ENCODE data around the gene MED16. TPM values are rescaled to one million over a fixed set of nuclear protein-coding genes. Genes with fewer than 3 reads are reported as not detected.

Gene MED16
- total and polyA plus RNA-seq, 2 donors (not counting 1 experiment from before 2014, with no cell fraction given), result 19.3 to 35.0 TPM

GRCh38 chr19:876780-877314, 16.1 kb downstream of the MED16 start:
- no peak overlapping the region for H3K9ac ChIP-seq (ENCODE audit: insufficient read depth, low read length)
- H3K9me3 ChIP-seq (ENCODE audit: control insufficient read depth, insufficient read depth, low read depth, low read length), result no peaks in the 10 kb centered on the region
- no peak for TF ChIP-seq EZH2 (IDR thresholded peaks at IDR 0.05; ENCODE audit: low read length, missing control alignments)
- TF ChIP-seq, protein P1, sequence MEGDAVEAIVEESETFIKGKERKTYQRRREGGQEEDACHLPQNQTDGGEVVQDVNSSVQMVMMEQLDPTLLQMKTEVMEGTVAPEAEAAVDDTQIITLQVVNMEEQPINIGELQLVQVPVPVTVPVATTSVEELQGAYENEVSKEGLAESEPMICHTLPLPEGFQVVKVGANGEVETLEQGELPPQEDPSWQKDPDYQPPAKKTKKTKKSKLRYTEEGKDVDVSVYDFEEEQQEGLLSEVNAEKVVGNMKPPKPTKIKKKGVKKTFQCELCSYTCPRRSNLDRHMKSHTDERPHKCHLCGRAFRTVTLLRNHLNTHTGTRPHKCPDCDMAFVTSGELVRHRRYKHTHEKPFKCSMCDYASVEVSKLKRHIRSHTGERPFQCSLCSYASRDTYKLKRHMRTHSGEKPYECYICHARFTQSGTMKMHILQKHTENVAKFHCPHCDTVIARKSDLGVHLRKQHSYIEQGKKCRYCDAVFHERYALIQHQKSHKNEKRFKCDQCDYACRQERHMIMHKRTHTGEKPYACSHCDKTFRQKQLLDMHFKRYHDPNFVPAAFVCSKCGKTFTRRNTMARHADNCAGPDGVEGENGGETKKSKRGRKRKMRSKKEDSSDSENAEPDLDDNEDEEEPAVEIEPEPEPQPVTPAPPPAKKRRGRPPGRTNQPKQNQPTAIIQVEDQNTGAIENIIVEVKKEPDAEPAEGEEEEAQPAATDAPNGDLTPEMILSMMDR (conservative IDR thresholded peaks at IDR 0.05 in 1 of 2, IDR thresholded peaks at IDR 0.05 in 1 of 2; ENCODE audit: low read depth in 1 of 2, low read length in 2 of 2), result no peak
- DNase-seq (ENCODE audit: low read depth in 2 of 2), result no peak
- H4K20me1 ChIP-seq (ENCODE audit: control insufficient read depth, extremely low read depth, insufficient read depth, low read length), result no peaks in the 10 kb centered on the region
- H3K27me3 ChIP-seq (ENCODE audit: control insufficient read depth, insufficient read depth, low read length), result no peaks in the 10 kb centered on the region
- H2AFZ ChIP-seq (ENCODE audit: low read length), result no peak overlapping the region
- no peaks in the 10 kb centered on the region for H3K79me2 ChIP-seq (ENCODE audit: control insufficient read depth, insufficient read depth, low read length)
- no peak overlapping the region for H3K4me3 ChIP-seq (replicated peaks in 1 of 4; ENCODE audit: control extremely low read depth in 1 of 4, insufficient read depth in 1 of 4, low read depth in 3 of 4, low read length in 4 of 4)
- H3K4me2 ChIP-seq (ENCODE audit: extremely low read depth, insufficient read depth, low read length), result no peak overlapping the region
- H3K27ac ChIP-seq (ENCODE audit: insufficient read depth, low read length), result no peak overlapping the region
- peaks cover 32% of the 10 kb centered on the region for H3K36me3 ChIP-seq (ENCODE audit: control insufficient read depth, insufficient read depth, low read length)
- no peaks in the 10 kb centered on the region for H3K4me1 ChIP-seq (ENCODE audit: control insufficient read depth, extremely low read depth, insufficient read depth, low read length)

DNA sequence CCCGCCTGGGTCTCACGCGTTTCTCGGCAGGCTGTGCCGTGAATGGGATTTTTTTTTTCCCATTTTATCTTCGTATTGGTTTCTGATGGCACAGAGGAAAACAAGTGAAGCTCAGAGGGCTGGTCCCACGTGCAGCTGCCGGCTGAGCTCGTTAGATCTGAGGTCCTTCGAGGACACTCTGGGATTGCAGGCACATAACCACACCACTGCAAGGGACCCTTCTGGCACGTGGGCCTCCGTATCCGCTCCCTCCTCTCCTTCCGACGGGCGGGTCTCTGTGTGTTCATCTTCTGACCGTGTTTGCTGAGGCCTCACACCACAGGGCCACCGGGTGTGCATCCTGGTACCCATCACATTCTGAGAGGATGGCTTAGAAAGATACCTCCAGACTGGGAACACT, 16.9 kb downstream of the MED16 start:
- Histone ChIP-seq H3K9me3 (ENCODE audit: control insufficient read depth, insufficient read depth, low read depth, low read length) (no peaks in the 10 kb centered on the region), H2AFZ (ENCODE audit: low read length) (no peak overlapping the region), H3K9ac (ENCODE audit: insufficient read depth, low read length) (no peak overlapping the region), H3K27ac (ENCODE audit: insufficient read depth, low read length) (no peak overlapping the region), H3K4me2 (ENCODE audit: extremely low read depth, insufficient read depth, low read length) (no peak overlapping the region), H3K36me3 (ENCODE audit: control insufficient read depth, insufficient read depth, low read length) (peaks cover 26% of the 10 kb centered on the region), H3K27me3 (ENCODE audit: control insufficient read depth, insufficient read depth, low read length) (no peaks in the 10 kb centered on the region), H3K4me3 (replicated peaks in 1 of 4; ENCODE audit: control extremely low read depth in 1 of 4, insufficient read depth in 1 of 4, low read depth in 3 of 4, low read length in 4 of 4) (no peak overlapping the region), H4K20me1 (ENCODE audit: control insufficient read depth, extremely low read depth, insufficient read depth, low read length) (no peaks in the 10 kb centered on the region), H3K4me1 (ENCODE audit: control insufficient read depth, extremely low read depth, insufficient read depth, low read length) (no peaks in the 10 kb centered on the region), H3K79me2 (ENCODE audit: control insufficient read depth, insufficient read depth, low read length) (no peaks in the 10 kb centered on the region)
- DNase-seq (ENCODE audit: low read depth in 2 of 2), result no peak
- TF ChIP-seq, protein P1 (conservative IDR thresholded peaks at IDR 0.05 in 1 of 2, IDR thresholded peaks at IDR 0.05 in 1 of 2; ENCODE audit: low read depth in 1 of 2, low read length in 2 of 2), result no peak
- no peak for TF ChIP-seq EZH2 (IDR thresholded peaks at IDR 0.05; ENCODE audit: low read length, missing control alignments)

DNA sequence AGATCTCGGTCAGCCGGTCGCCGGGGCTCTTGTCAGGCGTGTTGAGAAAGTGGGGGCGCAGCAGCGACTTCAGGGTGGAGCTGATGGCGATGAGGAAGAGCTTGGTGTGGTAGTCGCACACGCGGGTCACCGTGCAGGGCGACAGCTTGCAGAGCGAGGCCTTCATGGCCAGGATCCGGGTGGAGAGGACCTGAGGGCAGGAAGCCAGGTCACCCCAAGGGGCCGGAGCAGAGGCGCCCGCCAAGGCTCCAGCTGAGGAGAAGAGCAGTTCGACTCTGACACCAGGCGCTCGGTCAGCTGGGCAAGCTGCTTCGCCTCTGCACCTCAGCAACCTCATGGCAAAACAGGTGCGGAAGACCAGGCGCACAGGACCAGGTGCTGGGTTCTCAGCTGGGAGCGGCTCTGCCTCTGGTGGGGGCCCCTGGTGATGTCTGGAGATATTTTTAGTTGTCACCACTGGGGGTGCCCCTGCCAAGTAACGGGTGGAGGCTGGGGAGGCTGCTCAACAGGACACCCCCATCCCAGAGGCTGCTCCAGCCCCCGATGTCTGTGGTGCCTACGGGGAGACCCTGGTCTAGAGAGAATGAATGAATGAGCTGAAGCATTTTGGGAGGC, 17.6 kb downstream of the MED16 start:
- Histone ChIP-seq H3K9ac (ENCODE audit: insufficient read depth, low read length) (no peak overlapping the region), H3K27ac (ENCODE audit: insufficient read depth, low read length) (no peak overlapping the region), H2AFZ (ENCODE audit: low read length) (no peak overlapping the region), H4K20me1 (ENCODE audit: control insufficient read depth, extremely low read depth, insufficient read depth, low read length) (no peaks in the 10 kb centered on the region), H3K79me2 (ENCODE audit: control insufficient read depth, insufficient read depth, low read length) (no peaks in the 10 kb centered on the region), H3K9me3 (ENCODE audit: control insufficient read depth, insufficient read depth, low read depth, low read length) (no peaks in the 10 kb centered on the region), H3K4me2 (ENCODE audit: extremely low read depth, insufficient read depth, low read length) (no peak overlapping the region), H3K27me3 (ENCODE audit: control insufficient read depth, insufficient read depth, low read length) (no peaks in the 10 kb centered on the region), H3K4me3 (replicated peaks in 1 of 4; ENCODE audit: control extremely low read depth in 1 of 4, insufficient read depth in 1 of 4, low read depth in 3 of 4, low read length in 4 of 4) (no peak overlapping the region), H3K4me1 (ENCODE audit: control insufficient read depth, extremely low read depth, insufficient read depth, low read length) (no peaks in the 10 kb centered on the region), H3K36me3 (ENCODE audit: control insufficient read depth, insufficient read depth, low read length) (peaks cover 23% of the 10 kb centered on the region)
- no peak for TF ChIP-seq EZH2 (IDR thresholded peaks at IDR 0.05; ENCODE audit: low read length, missing control alignments)
- TF ChIP-seq, protein P1 (conservative IDR thresholded peaks at IDR 0.05 in 1 of 2, IDR thresholded peaks at IDR 0.05 in 1 of 2; ENCODE audit: low read depth in 1 of 2, low read length in 2 of 2), result no peak
- DNase-seq (ENCODE audit: low read depth in 2 of 2), result no peak
